NK-92 (cell line): ENCODE data around the gene FOXO6.

Source experiments
- DNase-seq: peaks from one replicate; lab custom pipeline; 2025; ENCODE audit not compliant: unreplicated experiment; lab: John Stamatoyannopoulos, UW

The FOXO6 gene

DNA sequence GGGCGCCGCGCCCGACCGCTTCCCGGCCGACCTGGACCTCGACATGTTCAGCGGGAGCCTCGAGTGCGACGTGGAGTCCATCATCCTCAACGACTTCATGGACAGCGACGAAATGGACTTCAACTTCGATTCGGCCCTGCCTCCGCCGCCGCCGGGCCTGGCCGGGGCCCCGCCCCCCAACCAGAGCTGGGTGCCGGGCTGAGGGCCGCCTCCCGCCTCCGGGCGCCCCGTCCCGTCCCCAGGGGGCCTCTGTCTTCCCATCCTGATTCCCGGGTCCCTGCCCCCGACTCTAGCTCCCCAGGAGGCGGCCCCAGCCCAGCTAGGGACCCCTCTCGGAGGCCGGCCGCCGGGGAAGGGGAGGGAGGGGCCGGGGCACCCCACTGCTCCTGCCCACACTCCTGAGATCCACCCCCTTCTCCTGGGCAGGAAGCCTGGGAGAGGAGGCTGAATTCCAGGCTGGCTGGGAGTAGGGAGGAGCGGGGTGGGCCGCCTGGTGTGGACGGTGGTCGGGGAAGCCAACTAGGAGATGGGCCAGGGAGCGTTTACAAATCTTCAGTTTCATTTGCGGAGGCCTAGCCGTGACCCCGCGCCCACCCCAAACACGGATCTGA lies 21.4 kb downstream of the FOXO6 start:
- no peak for DNase-seq

DNA sequence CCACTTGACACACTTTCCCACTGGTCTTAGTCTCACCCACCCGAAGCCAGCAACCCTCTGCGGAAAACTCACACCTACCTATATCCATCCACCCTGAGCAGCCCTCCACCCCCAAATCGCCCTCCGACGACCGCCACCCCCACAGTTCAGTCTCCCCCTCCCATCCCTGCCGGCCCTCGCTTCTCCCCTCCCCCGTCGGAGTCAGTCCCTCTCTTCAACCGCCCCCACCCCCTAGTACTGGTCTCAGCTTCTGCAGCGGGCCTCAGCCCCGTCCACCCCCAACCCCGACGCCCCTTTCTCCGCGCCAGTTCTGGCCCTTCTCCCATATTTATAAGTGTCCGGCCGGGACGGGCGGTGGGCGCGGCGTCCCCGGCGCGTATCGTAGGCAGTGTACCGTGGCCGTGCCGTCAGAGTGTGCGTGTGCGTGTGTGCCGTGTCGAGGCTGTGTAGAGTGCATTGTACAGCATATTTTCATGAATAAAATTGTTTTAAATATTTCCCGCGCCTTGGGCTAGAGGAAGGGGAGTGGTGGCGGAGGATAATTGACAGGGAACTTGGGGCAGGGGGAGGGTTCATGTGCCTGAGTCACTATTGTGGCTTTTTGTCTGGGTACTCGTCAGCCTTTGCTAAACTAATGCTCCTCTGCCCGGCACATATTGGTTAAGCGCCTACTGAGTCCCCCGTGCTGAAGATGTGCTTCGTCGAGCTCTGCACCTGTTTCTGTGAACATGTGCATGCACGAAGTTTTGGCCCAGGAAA lies 22.0 kb downstream of the FOXO6 start:
- no peak for DNase-seq

DNA sequence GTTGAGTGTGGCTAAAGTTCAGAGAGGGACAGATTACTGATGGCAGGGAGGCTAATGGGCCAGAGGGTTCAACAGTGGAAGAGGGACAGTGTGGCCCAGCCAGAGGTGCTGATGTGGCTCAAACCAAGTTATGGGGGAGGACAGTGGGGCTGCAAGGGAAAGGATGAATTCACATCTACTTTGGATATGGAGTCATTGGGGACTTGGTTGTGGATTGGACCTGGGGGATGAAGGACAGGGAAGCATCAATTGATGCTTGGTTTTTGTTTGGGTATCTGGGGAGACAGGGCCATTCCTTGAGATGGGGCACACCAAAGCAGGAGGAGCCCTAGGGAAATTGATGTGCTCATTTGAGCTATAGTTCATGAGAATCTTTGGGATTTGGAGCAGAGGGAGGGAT lies 23.3 kb downstream of the FOXO6 start:
- DNase-seq: no peak

DNA sequence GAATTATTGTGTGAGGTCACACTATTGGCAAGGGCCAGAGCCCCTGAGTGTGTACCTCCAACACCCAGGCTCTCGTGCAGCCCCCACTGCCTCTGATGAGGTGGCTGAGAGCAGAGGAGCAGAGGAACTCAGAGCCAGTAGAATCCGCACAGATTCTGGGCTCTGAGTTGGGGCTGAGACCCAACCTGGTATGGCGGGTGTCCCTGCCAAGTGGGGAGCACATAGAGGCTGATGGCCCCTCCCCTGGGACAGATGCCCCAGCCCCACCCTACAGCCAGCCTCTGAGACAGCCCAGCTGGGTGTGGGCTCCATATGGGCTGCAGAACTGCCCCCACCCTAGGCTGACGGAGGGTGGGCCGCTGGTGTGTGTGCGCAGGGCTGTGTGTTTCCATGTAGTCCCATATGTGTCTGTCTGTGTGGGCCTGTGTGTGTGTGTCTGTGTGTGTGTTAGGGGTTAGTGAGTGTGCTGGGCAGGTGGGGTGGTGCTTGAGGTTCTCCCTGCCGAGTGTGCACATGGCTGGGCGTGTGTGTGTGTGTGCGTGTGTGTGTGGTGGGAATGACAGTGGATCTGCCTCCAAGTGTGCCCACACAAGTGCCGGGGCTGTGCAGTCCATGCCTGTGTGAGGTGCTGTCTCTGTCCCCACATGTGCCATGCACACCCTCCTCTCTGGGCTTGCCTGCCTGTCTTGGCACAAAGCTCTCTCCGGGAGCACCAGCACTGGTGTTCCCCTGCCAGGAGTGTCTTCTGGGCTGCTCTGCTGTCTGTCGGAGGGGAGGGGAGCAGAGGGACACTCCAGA lies 24.4 kb downstream of the FOXO6 start:
- no peak for DNase-seq

DNA sequence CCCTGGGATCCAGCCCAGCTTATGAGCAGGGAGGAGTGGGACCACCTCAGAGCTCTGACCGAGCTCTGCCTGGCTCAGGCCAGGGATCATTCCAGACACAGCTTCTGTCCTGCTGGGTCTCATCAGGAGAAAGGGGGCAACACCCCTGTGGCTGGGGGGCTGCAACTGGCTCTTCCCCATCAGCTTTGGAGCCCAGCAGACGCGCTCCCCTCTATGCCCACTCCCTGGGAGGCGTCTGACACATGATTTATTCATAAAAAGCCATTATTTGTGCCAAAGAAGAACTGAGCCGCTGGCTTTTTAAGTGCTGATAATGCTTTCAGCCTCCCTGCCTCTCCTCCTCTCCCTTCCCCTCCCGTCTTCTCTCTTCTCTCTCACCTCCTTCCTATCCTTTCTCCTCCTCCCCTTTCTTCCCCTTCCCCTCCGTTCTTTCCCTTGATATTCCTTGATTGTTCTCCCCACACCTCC lies 25.0 kb downstream of the FOXO6 start:
- no peak for DNase-seq

DNA sequence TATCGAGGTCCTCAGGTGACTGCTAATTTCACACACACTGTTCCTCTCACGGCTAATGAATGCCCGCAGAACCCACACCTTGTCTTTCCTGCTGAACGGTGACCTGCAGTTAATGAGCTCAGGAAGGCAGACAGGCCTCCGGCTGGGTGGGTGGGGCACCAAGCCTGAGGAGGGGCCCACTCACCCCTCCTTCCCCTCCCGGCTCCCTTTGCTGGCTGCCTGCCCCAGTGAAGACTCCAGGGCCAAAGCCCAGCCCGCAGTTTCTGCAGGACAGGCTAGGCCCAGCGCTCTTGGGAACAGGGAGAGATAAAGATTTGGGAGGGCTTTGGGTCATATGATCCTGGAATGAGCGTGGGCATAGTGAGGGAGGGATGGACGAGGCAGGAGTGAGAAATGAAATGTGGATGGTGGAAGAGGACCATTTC lies 26.4 kb downstream of the FOXO6 start:
- no peak for DNase-seq

DNA sequence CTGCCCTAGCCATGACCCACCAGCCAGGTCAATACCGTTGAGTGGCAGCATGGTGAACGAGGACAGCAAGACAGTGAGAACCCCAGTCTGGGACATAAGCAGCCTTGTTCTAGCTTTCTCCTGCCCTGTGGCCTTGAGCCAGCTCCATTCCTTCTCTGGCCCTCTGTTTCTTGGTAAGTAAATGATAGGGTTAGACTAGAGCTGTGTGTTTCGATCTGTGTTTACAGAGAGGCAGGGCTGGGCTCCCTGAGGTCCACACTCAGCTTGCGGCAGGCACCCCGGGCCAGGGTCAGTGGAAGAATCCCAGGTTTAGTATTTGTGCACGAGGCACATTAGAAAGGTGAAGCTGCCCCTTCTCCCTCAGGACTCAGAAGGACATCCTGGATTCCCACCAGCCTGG lies 27.3 kb downstream of the FOXO6 start:
- DNase-seq: no peak

DNA sequence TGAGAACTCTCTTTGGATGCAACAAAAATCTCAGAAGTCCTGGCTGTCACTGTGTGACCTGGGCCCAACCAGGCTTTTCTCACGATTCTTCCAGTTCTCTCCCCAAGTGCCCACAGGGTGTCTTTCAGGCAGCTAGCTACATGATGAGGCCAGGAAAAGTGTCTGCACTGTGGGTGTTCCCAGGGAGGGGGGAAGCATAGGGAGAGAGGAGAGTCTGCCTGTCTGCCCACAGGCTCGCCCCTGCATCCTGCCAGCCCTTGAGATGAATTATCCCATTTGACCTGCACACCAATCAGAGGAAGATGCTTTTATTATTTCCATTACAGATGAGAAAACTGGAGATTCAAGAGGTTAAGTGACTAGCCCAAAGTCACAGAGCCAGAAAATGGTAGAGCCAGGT lies 27.8 kb downstream of the FOXO6 start:
- no peak for DNase-seq

DNA sequence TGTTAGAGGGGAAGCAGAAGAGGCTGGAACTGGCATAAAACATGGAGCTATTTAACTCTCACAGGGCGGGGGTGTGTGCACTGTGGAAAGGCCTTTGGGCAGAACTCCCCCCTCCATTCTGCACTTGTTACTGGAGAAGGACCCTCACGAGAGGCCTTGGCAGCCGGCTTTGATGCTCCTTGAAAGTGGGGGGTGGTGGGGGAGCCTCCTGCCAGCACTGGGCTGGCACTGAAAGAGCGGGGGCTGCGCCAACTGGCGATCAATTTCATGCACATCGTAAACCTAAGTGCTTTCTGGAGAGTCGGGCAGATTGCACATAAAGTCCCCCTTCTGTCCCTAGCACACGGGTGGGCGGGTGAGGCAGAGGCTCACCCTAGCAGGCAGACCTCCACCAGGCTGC lies 28.9 kb downstream of the FOXO6 start:
- no peak for DNase-seq

DNA sequence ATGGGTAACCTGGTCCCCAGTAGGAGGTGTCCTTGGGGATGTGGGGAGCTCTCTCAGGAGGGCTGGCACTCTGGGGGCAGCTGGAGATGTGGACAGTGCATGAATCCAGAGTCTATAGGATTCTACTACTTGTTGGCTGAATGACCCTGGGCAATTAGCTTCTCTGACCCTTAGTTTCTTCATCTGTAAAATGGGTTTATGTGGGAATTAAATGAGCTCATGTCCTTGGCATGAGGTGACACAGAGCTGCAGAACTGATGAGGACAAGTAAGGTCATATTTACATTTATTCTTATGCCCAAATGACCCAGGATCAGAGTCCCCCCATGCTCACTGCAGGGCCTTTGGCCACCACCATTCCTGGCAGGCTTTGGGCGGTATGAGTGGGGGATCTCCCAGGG lies 29.3 kb downstream of the FOXO6 start:
- DNase-seq: no peak

DNA sequence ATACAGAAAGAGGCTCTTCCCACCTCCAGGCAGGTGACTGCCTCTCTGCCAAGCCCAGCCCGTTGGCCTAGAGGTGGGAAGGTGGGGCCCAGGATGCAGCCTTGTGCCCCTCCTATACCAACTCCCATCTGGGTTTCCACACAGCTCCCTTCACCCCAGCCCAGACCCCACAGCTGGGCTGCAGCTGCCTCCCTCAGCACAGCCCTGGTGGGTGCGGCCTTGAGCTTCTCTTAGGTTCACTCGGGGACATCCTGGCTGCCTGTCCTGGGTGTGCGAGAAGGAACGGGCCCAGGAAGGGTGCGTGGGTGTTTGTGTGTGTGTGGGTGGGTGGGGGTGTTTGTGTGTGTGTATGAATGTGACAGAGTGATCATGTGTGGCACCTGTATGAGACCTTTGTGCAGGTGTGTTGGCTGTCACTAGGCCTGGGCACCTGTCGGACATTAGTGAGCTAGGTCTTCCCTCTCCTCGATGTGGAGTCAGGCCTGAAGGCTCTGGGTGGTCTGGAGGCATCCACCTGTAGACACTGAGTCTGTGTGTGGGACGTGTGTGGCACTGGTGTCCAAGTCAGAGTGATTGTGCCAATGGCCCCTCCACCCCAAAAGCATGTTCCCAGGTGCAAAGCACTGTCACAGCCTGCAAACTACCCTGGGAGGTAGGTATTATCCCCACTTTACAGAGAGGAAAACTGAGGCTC lies 30.7 kb downstream of the FOXO6 start:
- DNase-seq: no peak

DNA sequence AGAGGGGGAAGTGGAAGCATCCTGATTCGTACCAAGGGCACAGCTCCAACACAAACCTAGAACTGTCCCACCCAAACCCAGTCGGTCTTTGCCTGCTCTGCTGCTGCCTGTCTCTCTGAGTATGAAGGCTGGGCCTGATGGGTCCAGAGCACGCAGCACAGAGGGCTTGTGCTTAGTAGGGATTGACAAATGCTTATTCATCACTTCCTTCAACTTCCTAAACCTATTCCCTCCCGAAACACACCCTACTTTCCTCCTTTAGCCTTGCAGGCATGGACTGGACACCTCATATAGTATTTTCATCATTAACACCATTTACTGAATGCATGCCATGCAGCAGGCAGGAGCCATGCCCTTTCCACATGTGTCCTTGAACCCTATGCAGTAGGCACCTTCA lies 31.3 kb downstream of the FOXO6 start:
- no peak for DNase-seq

DNA sequence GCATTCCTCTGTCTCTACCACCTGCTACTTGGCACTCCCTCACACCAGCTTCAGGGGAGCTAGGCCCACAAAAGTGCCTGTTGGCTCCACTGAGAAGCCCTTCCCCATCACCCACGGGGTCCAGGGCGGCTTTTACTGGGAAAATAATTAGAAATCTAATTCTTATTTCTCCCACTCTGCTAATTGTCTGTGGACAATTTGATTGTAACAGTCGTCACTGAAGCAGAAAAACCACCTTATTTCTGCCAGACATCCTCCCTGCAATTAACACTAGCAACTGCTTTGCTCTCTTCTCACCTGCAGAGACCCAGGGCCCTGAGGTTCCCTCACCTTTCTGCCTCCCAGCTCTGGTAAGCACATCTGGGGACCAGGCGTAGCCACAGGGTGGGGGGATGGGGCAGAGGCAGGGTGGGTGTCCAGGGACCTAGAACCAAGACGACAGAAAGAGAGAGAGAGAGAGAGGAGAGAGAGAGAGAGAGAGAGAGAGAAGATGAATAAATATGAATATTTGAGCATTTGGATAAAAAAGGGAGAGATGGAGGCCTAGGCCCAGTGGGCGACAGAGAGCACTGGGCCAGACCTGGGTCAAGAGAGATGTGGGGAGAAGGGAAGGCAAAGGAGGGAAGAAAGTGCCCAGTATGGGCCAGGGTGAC lies 32.6 kb downstream of the FOXO6 start:
- no peak for DNase-seq

DNA sequence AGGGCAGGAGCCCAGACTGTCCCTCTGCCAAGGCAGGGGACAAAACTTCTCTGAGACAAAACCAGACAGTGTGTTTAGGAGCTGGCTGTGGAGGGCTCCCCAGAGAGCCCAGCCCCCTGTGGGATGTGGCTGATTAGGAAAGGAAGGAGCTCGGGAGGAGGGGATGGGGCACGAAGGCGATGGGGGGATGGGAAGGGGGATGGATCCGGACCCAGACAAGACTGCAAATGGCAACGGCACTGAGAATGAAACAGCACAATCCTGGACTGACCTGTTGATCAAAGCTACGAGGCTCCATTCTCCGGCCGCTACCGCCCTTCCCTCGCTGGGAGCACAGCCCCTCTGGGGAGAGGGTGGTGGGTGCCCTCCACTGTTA lies 33.1 kb downstream of the FOXO6 start:
- no peak for DNase-seq

DNA sequence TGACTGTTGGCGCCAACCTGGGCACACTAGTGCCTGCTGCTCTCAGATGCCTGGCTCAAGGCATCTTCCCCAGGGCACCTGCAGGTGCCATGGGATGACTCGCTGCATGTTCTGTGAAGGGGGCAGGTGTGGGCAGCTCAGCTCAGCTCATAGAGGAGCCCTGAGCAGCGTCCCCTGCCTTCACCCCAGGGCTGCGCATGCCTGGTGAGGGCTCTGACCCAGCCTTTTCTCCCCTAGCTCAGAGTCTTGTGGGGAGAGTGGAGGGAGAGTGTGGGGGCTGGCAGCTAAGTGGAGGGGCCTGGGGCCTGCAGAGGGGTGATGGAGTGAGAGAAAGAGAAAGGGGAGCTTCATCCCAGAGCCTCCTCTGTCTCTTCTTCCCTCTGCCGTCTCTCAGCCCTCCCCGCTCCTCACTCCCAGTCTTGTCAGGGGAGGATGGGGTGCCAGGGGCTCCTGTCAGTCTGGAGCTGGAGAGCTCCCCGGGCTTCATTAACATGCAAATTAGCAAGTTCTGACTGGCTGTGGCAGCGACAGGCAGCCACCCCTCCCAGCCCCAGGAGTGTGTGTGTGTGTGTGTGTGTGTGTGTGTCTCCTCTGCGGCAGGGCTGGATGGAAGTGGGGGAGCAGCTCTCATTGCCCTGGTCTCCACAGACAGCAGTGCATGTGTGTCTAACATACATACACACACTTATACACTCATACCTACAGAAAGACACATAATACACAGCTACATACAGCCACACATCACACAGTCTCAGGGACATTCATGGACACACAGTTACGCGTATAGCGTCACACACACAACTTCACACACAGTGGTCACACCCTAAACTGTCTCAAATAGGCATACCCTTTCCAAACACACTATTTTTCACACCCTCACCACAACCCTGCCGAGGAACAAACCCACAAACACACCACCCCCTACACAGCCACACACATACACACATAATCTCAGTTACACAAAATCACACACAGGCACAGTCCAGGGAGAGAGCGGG lies 34.0 kb downstream of the FOXO6 start:
- DNase-seq: no peak

DNA sequence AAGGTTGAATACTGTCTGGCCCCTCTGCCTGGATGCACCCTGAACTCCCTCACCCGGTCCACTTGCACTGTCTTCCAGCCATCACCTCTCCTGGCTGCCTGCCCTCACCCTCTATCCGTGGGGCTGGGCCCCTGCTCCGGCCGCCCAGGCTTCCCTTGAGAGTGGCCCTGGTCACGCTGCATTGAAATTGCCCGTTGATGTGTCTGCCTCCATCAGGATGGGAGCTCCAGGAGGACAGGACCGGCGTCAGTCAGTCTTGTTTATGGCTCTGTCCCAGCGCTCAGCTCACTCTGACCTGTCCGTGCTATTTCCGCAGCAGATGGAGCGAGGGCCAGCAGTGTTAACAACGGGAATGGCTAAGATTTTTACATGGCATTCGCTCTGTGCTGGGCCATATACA lies 34.9 kb downstream of the FOXO6 start:
- DNase-seq: no peak

DNA sequence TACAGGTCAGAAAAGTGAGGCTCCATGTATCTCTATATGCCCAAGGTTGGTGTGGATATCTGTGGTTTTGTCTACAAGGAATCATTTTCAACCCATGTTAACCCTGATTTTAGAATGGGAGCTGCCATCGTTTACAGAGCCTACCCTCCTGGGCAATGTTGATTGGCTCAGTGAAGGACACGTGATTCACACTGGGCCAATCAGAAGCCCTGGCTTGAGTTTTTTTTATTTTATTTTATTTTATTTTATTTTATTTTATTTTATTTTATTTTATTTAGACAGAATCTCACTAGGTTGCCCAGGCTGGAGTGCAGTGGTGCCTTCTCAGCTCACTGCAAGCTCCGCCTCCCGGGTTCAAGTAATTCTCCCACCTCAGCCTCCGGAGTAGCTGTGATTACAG lies 35.8 kb downstream of the FOXO6 start:
- DNase-seq: no peak

DNA sequence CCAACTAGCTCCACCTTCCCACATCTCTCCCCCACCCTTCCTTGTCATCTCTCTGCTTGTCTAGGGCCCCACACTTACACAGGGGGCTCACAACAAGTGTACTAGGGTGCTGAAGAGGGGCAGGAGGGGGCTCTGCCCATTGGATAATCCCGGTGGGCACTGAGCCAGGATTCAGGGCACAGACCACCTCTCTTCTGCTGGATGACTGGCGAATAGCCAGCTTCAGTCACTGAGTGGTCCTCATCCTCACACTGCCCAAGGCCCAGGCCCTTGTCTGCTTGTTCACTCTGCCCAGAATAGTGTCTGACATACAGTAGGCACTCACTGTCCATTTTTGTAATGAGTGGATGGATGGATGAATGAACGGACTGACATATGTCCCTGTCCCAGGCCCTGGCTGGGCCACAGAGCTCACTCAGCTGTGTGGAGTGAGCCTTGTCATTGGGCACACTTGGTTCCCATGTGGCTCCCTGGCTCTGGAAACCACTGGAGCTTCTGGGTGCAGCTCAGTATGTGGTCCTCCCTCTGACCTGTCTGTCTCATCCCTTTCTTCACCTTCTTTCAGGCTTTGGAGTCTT lies 36.6 kb downstream of the FOXO6 start:
- no peak for DNase-seq

DNA sequence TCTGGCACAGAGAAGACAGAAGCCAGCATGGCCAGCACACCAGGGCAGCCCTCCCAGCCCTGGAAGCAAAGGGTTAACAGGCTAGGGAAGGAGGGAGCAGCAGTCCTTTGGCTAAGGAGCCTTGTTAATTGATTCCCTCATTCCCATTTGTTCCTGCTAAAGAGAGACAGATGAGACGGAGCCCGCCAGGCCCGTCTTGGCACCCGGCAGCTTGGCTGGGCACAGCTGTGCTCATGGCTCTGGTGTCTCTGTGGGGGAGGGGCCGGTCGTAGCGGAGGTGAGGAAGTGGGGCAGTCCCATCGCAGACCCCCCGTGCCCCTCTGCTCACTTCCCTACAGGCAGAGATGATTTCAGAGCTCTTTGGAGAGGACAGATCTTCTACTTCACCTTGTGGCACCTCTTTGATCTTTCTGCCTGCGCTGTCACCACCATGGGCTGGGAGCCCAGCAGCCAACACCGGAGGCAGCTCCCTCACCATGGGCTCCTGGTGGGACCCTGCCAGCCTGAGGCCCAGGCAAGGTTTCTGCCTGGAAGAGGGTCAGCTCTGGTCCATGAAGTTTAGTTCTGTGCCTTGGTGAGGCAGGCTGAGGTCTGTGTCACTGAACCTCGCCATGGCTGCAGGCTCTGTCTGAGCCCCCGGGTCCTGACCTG lies 38.0 kb downstream of the FOXO6 start:
- no peak for DNase-seq
